Lung (tissue), 12 donors: ENCODE measurements around the gene MAB21L3. TPM values are rescaled to one million over a fixed set of nuclear protein-coding genes. Genes with fewer than 3 reads are reported as not detected.

Experiments
- ATAC-seq: fragments of 200-7000 bp; cut with Tn5 transposase; one replicate; pipeline ENCODE4 v1.9.1; 2020; ENCODE audit warnings: moderate number of reproducible peaks; ENCODE audit not compliant: insufficient read depth, low FRiP score
- DNase-seq, 3 donors: peaks; one replicate each; pipeline ENCODE4 v3.0.0-alpha.2; 2013 to 2017
- H3K27ac ChIP-seq, 2 donors: one replicate each; pipeline ENCODE4 v1.5.1; 2013; ENCODE audit warnings: mild to moderate bottlenecking in 2 of 2, moderate library complexity in 2 of 2, control low read depth in 1 of 2, inconsistent platforms in 1 of 2, low read depth in 1 of 2, low read length in 1 of 2
- H3K27me3 ChIP-seq, 3 donors: one replicate each; pipeline ENCODE4 v1.5.1; 2013; ENCODE audit warnings: low read length in 2 of 3; ENCODE audit not compliant: control insufficient read depth in 3 of 3, insufficient read depth in 3 of 3
- H3K36me3 ChIP-seq, 4 donors: one replicate each; pipeline ENCODE4 v1.5.1; 2013; ENCODE audit warnings: low read length in 4 of 4, mild to moderate bottlenecking in 1 of 4, moderate library complexity in 1 of 4; ENCODE audit not compliant: control insufficient read depth in 4 of 4, insufficient read depth in 4 of 4
- H3K4me1 ChIP-seq, 5 donors: one replicate each; pipeline ENCODE4 v1.5.1; 2013; ENCODE audit warnings: low read length in 5 of 5, mild to moderate bottlenecking in 2 of 5, moderate library complexity in 1 of 5; ENCODE audit not compliant: control insufficient read depth in 5 of 5, insufficient read depth in 5 of 5
- H3K4me3 ChIP-seq: one replicate; pipeline ENCODE4 v1.5.1; 2013; ENCODE audit warnings: mild to moderate bottlenecking, control low read depth, moderate library complexity
- H3K9ac ChIP-seq, 2 donors: one replicate each; pipeline ENCODE4 v1.5.1; 2013; ENCODE audit warnings: low read length in 2 of 2, control low read depth in 1 of 2; ENCODE audit not compliant: insufficient read depth in 1 of 2
- H3K9me3 ChIP-seq, 4 donors: one replicate each; pipeline ENCODE4 v1.5.1; 2013; ENCODE audit warnings: low read length in 3 of 4, mild to moderate bottlenecking in 1 of 4, moderate library complexity in 1 of 4; ENCODE audit not compliant: control insufficient read depth in 4 of 4, insufficient read depth in 3 of 4
- WGBS, 2 donors: extraction: QIAGEN DNeasy Blood & Tissue Kit; methylation state at CpG; one replicate each; pipeline ENCODE4 v1.1.7; 2013; 5-methylcytosine and 5-hydroxymethylcytosine counted together
- polyA plus RNA-seq, 2 donors: library from polyadenylated mRNA; stranded (reverse); fragments of 200-250 nt; gene quantifications; one replicate each; pipeline ENCODE4 v1.2.1, GENCODE V29; 2013
- total RNA-seq, 2 donors: library from RNA; depleted of rRNA in 1 of 2; stranded (reverse); fragments of >200 nt in 1 of 2; gene quantifications; one replicate each; pipeline ENCODE4 v1.2.1, GENCODE V29; 2014 to 2021
- TF ChIP-seq, protein P1 (sequence below): IDR thresholded peaks from 2 replicates; pipeline ENCODE4 v1.5.1; 2012; ENCODE audit warnings: mild to moderate bottlenecking; ENCODE audit errors: control extremely low read depth, extremely low read depth
- donor health status: control.
- donor health status: control.
- donor health status: Bipolar disorder and iron deficiency.
- donor health status: healthy.
- donor health status: DM: yes; HTN: yes; CAD: no.

MAB21L3 gene
- total and polyA plus RNA-seq, 4 donors = 0.08 to 4.2 (median 0.44) TPM

DNA sequence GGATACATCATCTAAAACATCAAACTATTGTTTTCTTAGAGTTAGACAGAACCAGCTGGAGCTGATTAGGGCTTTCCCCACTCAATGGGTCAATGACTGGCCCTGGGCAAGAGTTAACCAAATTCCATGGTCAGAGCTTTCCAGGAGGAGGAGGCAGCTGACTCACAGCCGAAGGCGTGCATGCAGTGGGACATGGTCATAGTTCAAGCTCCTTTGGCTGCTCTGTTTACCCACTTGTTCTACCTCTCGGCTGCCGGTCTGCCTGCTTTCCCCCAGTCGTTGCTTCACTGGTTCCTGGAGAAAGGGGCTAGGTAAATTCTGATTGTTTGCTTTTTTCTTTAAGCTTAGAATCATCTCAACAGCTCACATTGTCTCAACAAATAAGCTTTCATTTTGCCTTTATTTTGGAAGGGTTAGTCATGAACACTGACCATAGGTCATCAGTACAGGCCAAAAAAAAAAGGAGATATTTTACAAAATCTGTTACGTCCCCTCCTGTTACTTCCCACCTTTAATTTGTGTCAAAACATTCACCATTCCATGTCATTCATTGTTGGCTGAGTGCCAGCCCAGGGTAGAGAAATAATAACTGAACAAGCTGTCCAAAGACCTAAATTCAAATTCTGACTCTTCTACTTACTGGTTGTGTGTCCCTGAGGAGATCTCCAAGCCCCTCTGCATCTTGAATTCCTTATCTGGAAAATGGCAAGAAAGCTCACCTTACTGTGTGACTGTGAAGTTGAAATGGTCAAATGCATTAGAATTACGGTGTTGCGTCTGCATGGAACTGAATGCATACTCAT is 12.0 kb downstream of the MAB21L3 start:
- Histone ChIP-seq H3K27ac (no peak overlapping the region), H3K27me3 (peaks cover 0 to 2% (median 0%) of the 10 kb centered on the region in 3 donors), H3K36me3 (no peaks in the 10 kb centered on the region), H3K9ac (no peak overlapping the region), H3K4me3 (no peak overlapping the region), H3K9me3 (no peaks in the 10 kb centered on the region), H3K4me1 (peaks cover 0 to 6% (median 0%) of the 10 kb centered on the region in 5 donors)
- DNase-seq (peak in 1 of 3 donors; percentile 34), ATAC-seq (peak; percentile 78)
- WGBS, 2 donors = 69 to 87% methylated on average over 8 of the region's 8 CpGs
- TF ChIP-seq, protein P1, sequence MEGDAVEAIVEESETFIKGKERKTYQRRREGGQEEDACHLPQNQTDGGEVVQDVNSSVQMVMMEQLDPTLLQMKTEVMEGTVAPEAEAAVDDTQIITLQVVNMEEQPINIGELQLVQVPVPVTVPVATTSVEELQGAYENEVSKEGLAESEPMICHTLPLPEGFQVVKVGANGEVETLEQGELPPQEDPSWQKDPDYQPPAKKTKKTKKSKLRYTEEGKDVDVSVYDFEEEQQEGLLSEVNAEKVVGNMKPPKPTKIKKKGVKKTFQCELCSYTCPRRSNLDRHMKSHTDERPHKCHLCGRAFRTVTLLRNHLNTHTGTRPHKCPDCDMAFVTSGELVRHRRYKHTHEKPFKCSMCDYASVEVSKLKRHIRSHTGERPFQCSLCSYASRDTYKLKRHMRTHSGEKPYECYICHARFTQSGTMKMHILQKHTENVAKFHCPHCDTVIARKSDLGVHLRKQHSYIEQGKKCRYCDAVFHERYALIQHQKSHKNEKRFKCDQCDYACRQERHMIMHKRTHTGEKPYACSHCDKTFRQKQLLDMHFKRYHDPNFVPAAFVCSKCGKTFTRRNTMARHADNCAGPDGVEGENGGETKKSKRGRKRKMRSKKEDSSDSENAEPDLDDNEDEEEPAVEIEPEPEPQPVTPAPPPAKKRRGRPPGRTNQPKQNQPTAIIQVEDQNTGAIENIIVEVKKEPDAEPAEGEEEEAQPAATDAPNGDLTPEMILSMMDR = no peak

DNA sequence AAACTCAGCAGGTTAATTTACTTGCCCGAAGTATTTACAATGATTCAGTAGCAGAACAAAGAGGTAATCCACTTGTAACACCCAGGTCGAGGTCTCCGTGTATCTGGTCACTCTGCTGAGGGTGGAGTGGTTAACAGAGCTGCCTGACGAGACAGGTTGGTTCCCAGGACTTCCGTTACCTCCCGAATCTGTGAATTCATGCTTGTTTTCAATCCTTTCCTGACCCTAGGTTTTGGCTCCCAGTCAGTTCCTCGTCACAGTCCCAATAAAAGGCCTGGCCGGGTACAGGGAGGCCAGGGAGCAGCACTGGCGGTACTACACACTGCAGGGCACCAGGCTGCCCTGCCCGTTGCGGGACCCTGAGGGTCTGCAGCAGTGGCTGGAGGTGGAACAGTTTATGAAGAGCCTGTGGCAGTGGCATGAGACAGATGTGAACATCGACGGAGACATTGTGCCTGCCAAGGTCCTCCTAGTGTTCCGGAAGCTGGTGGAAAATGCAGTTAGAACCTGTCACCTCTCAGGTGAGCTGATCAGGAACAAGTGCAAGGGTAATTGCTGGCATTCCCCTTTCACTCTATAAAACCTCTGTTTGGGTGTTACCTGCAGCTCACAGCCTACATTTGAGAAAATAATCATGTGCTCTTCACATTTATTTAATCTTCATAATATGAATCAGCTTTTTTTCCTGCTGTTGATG is 12.8 kb downstream of the MAB21L3 start:
- no peak overlapping the region for H3K27ac ChIP-seq
- ATAC-seq (no peak), DNase-seq (no peak)
- H3K4me3 ChIP-seq = no peak overlapping the region
- H3K9me3 ChIP-seq = no peaks in the 10 kb centered on the region
- TF ChIP-seq, protein P1 = no peak
- peaks cover 0 to 6% (median 0%) of the 10 kb centered on the region in 5 donors for H3K4me1 ChIP-seq
- H3K36me3 ChIP-seq = no peaks in the 10 kb centered on the region
- H3K27me3 ChIP-seq = peaks cover 0 to 3% (median 0%) of the 10 kb centered on the region in 3 donors
- 82 to 84% methylated on average over 14 of the region's 14 CpGs for WGBS, 2 donors
- H3K9ac ChIP-seq = no peak overlapping the region

DNA sequence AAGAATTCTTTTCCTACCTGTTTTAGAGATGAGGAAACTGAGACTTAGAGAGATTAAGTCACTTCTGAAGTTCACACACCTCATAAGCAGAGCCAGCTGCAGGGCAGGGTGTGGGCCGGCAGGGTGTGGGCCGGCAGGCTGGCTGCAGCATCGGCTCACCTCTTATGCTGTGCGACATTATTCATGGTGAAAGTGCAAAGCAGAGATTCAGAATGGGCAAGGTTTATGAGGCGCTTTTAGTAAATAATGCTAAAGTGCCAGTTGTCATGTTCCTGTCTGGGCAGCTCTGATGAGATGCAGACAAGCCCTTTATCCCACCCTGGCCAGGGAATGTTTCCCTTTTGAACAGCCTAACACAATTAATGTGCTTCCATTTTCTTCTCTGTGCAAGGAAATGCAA is 14.6 kb downstream of the MAB21L3 start:
- no peak overlapping the region for H3K9ac ChIP-seq
- H3K27ac ChIP-seq = no peak overlapping the region
- ATAC-seq (no peak), DNase-seq (no peak)
- H3K27me3 ChIP-seq = peaks cover 0 to 3% (median 0%) of the 10 kb centered on the region in 3 donors
- H3K4me3 ChIP-seq = no peak overlapping the region
- 75 to 89% methylated on average over 5 of the region's 5 CpGs for WGBS, 2 donors
- H3K36me3 ChIP-seq = no peaks in the 10 kb centered on the region
- H3K4me1 ChIP-seq = peaks cover 0 to 4% (median 0%) of the 10 kb centered on the region in 5 donors
- no peaks in the 10 kb centered on the region for H3K9me3 ChIP-seq
- TF ChIP-seq, protein P1 = no peak
